ENCODE measurements around the gene CSTB.

Gene CSTB

GRCh38 chr21:43809853-43810504 is 33.9 kb upstream of the CSTB start:
- no peaks in the 10 kb centered on the region for H3K36me3 ChIP-seq (ENCODE audit: insufficient read depth, low read length)
- H3K4me3 ChIP-seq (ENCODE audit: low read depth, low read length), result no peak overlapping the region
- H2AFZ ChIP-seq (ENCODE audit: low read length, unreplicated experiment), result no peak overlapping the region
- H3K4me1 ChIP-seq (ENCODE audit: control insufficient read depth, insufficient read depth, low read length, unreplicated experiment), result peaks cover 6% of the 10 kb centered on the region
- H3K27me3 ChIP-seq (ENCODE audit: insufficient read depth, low read length), result no peaks in the 10 kb centered on the region
- no peaks in the 10 kb centered on the region for H3K79me2 ChIP-seq (ENCODE audit: control insufficient read depth, insufficient read depth, low read length, unreplicated experiment)
- H3K27ac ChIP-seq (ENCODE audit: low read depth, low read length), result no peak overlapping the region

- H3K79me2 ChIP-seq (ENCODE audit: control insufficient read depth, insufficient read depth, low read length, unreplicated experiment), result no peaks in the 10 kb centered on the region
- H3K4me1 ChIP-seq (ENCODE audit: control insufficient read depth, insufficient read depth, low read length, unreplicated experiment), result peaks cover 6% of the 10 kb centered on the region
- no peak overlapping the region for H2AFZ ChIP-seq (ENCODE audit: low read length, unreplicated experiment)
- no peaks in the 10 kb centered on the region for H3K36me3 ChIP-seq (ENCODE audit: insufficient read depth, low read length)
- H3K27me3 ChIP-seq (ENCODE audit: insufficient read depth, low read length), result no peaks in the 10 kb centered on the region
- H3K4me3 ChIP-seq (ENCODE audit: low read depth, low read length), result no peak overlapping the region
- no peak overlapping the region for H3K27ac ChIP-seq (ENCODE audit: low read depth, low read length)
Measured at GRCh38 chr21:43809346-43809799, 33.3 kb upstream of the CSTB start.

GRCh38 chr21:43808832-43809251 is 32.7 kb upstream of the CSTB start:
- Histone ChIP-seq H3K36me3 (ENCODE audit: insufficient read depth, low read length) (no peaks in the 10 kb centered on the region), H3K27ac (ENCODE audit: low read depth, low read length) (no peak overlapping the region), H3K4me1 (ENCODE audit: control insufficient read depth, insufficient read depth, low read length, unreplicated experiment) (peaks cover 6% of the 10 kb centered on the region), H3K4me3 (ENCODE audit: low read depth, low read length) (no peak overlapping the region), H2AFZ (ENCODE audit: low read length, unreplicated experiment) (no peak overlapping the region), H3K79me2 (ENCODE audit: control insufficient read depth, insufficient read depth, low read length, unreplicated experiment) (no peaks in the 10 kb centered on the region), H3K27me3 (ENCODE audit: insufficient read depth, low read length) (no peaks in the 10 kb centered on the region)

- H3K27me3 ChIP-seq (ENCODE audit: insufficient read depth, low read length), result no peaks in the 10 kb centered on the region
- no peak overlapping the region for H3K27ac ChIP-seq (ENCODE audit: low read depth, low read length)
- no peaks in the 10 kb centered on the region for H3K36me3 ChIP-seq (ENCODE audit: insufficient read depth, low read length)
- H2AFZ ChIP-seq (ENCODE audit: low read length, unreplicated experiment), result no peak overlapping the region
- H3K79me2 ChIP-seq (ENCODE audit: control insufficient read depth, insufficient read depth, low read length, unreplicated experiment), result no peaks in the 10 kb centered on the region
- H3K4me1 ChIP-seq (ENCODE audit: control insufficient read depth, insufficient read depth, low read length, unreplicated experiment), result peaks cover 6% of the 10 kb centered on the region
- no peak overlapping the region for H3K4me3 ChIP-seq (ENCODE audit: low read depth, low read length)
Measured at GRCh38 chr21:43808367-43808766, 32.3 kb upstream of the CSTB start.

DNA sequence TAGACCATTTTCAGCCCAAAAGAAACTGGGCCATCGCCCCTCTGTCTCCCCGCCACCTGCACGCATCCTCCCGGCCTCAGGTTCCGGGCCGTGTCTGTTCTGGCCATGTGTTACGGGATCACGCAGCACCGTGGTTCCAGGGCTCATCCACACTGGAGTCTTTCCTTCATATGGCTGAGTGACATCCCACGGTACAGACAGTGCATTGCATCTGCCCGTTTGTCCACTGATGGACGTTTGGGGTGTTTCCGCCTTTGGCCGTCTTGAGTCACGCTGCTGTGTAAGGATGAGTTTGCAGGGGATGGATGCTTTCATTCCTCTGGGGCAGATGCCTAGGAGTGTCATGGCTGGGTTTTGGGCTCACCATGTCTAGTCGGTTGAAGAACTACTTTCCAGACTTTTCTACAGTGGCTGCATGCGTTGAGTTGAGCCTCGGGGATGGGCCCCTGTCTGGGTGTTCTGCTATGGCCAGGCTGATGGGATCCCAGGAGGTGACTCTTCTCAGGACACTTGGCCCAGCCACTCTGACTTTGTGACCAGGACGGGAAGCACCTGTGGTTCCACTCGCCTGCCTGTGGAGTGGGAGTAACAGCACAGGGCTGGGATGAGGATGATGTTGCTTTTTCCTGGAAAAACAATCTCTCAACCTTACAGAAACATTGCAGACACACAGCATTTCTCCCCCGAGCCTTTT is 30.1 kb upstream of the CSTB start:
- no peak overlapping the region for H3K4me3 ChIP-seq (ENCODE audit: low read depth, low read length)
- H3K36me3 ChIP-seq (ENCODE audit: insufficient read depth, low read length), result no peaks in the 10 kb centered on the region
- H3K27ac ChIP-seq (ENCODE audit: low read depth, low read length), result no peak overlapping the region
- H3K79me2 ChIP-seq (ENCODE audit: control insufficient read depth, insufficient read depth, low read length, unreplicated experiment), result no peaks in the 10 kb centered on the region
- H3K27me3 ChIP-seq (ENCODE audit: insufficient read depth, low read length), result no peaks in the 10 kb centered on the region
- no peaks in the 10 kb centered on the region for H3K4me1 ChIP-seq (ENCODE audit: control insufficient read depth, insufficient read depth, low read length, unreplicated experiment)
- no peak overlapping the region for H2AFZ ChIP-seq (ENCODE audit: low read length, unreplicated experiment)

- H3K4me3 ChIP-seq (ENCODE audit: low read depth, low read length), result no peak overlapping the region
- H2AFZ ChIP-seq (ENCODE audit: low read length, unreplicated experiment), result no peak overlapping the region
- H3K27me3 ChIP-seq (ENCODE audit: insufficient read depth, low read length), result no peaks in the 10 kb centered on the region
- no peaks in the 10 kb centered on the region for H3K4me1 ChIP-seq (ENCODE audit: control insufficient read depth, insufficient read depth, low read length, unreplicated experiment)
- no peak overlapping the region for H3K27ac ChIP-seq (ENCODE audit: low read depth, low read length)
- no peaks in the 10 kb centered on the region for H3K36me3 ChIP-seq (ENCODE audit: insufficient read depth, low read length)
- no peaks in the 10 kb centered on the region for H3K79me2 ChIP-seq (ENCODE audit: control insufficient read depth, insufficient read depth, low read length, unreplicated experiment)
Measured at GRCh38 chr21:43805275-43805800, 29.2 kb upstream of the CSTB start.

- Histone ChIP-seq H3K27ac (ENCODE audit: low read depth, low read length) (no peak overlapping the region), H3K4me1 (ENCODE audit: control insufficient read depth, insufficient read depth, low read length, unreplicated experiment) (no peaks in the 10 kb centered on the region), H3K36me3 (ENCODE audit: insufficient read depth, low read length) (no peaks in the 10 kb centered on the region)
Measured at GRCh38 chr21:43803558-43804300, 27.6 kb upstream of the CSTB start.

GRCh38 chr21:43802713-43803313 is 26.7 kb upstream of the CSTB start:
- Histone ChIP-seq H3K79me2 (ENCODE audit: control insufficient read depth, insufficient read depth, low read length, unreplicated experiment) (no peaks in the 10 kb centered on the region), H2AFZ (ENCODE audit: low read length, unreplicated experiment) (no peak overlapping the region), H3K4me1 (ENCODE audit: control insufficient read depth, insufficient read depth, low read length, unreplicated experiment) (no peaks in the 10 kb centered on the region), H3K27me3 (ENCODE audit: insufficient read depth, low read length) (no peaks in the 10 kb centered on the region), H3K36me3 (ENCODE audit: insufficient read depth, low read length) (no peaks in the 10 kb centered on the region), H3K27ac (ENCODE audit: low read depth, low read length) (no peak overlapping the region), H3K4me3 (ENCODE audit: low read depth, low read length) (no peak overlapping the region)

More at GRCh38 chr21:43803558-43804300, 27.6 kb upstream of the CSTB start:
- H3K4me3 ChIP-seq (ENCODE audit: low read depth, low read length), result no peak overlapping the region
- no peak overlapping the region for H2AFZ ChIP-seq (ENCODE audit: low read length, unreplicated experiment)
- H3K79me2 ChIP-seq (ENCODE audit: control insufficient read depth, insufficient read depth, low read length, unreplicated experiment), result no peaks in the 10 kb centered on the region
- no peaks in the 10 kb centered on the region for H3K27me3 ChIP-seq (ENCODE audit: insufficient read depth, low read length)

- Histone ChIP-seq H3K79me2 (ENCODE audit: control insufficient read depth, insufficient read depth, low read length, unreplicated experiment) (no peaks in the 10 kb centered on the region), H3K27ac (ENCODE audit: low read depth, low read length) (no peak overlapping the region), H3K27me3 (ENCODE audit: insufficient read depth, low read length) (no peaks in the 10 kb centered on the region), H3K4me1 (ENCODE audit: control insufficient read depth, insufficient read depth, low read length, unreplicated experiment) (no peaks in the 10 kb centered on the region), H2AFZ (ENCODE audit: low read length, unreplicated experiment) (no peak overlapping the region), H3K4me3 (ENCODE audit: low read depth, low read length) (no peak overlapping the region), H3K36me3 (ENCODE audit: insufficient read depth, low read length) (no peaks in the 10 kb centered on the region)
Measured at GRCh38 chr21:43801006-43801783, 25.1 kb upstream of the CSTB start.

DNA sequence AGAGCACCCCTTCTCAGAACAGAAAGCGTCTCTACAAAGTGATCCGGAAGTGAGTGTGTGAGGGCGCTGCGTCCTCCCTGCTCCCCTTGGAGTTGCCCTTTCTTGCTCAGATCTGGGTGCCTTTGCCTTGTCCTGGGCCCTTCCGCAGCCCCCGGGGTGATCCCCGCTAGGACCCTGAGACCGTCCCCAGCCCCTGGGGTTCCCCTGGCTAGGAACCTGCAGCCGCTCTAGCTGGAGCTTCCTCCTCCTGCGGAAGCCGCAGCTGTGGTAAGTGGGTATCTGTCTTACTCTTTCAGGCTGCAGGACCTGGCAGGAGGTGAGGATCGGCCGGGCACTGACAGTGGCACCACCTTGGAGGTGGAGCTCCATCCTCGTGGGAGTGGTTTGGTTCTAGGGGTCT is 24.5 kb upstream of the CSTB start:
- no peaks in the 10 kb centered on the region for H3K27me3 ChIP-seq (ENCODE audit: insufficient read depth, low read length)
- no peaks in the 10 kb centered on the region for H3K4me1 ChIP-seq (ENCODE audit: control insufficient read depth, insufficient read depth, low read length, unreplicated experiment)
- no peaks in the 10 kb centered on the region for H3K36me3 ChIP-seq (ENCODE audit: insufficient read depth, low read length)
- no peaks in the 10 kb centered on the region for H3K79me2 ChIP-seq (ENCODE audit: control insufficient read depth, insufficient read depth, low read length, unreplicated experiment)
- no peak overlapping the region for H3K4me3 ChIP-seq (ENCODE audit: low read depth, low read length)
- H2AFZ ChIP-seq (ENCODE audit: low read length, unreplicated experiment), result no peak overlapping the region
- H3K27ac ChIP-seq (ENCODE audit: low read depth, low read length), result no peak overlapping the region

All from ACC112 (cell line).